Left lung (tissue), 10 donors: Measurements from ENCODE around the gene TGM1. TPM values are rescaled to one million over a fixed set of nuclear protein-coding genes. Genes with fewer than 3 reads are reported as not detected.

Experiments
- ATAC-seq: fragments of 200-7000 bp; cut with Tn5 transposase; one replicate; pipeline ENCODE4 v1.9.1; 2020; ENCODE audit warnings: moderate library complexity
- DNase-seq, 4 donors: peaks; one replicate each; pipeline ENCODE4 v3.0.0-alpha.2; 2013 to 2020
- H3K27ac ChIP-seq, 2 donors: fragments of 200-600 bp; sonication (generic) in 1 of 2; one replicate each; pipeline versions ENCODE4 v1.5.0 to v1.8.0; 2020 to 2021
- H3K27me3 ChIP-seq, 2 donors: fragments of 200-600 bp; sonication (generic) in 1 of 2; one replicate each; pipeline versions ENCODE4 v1.5.0 to v1.8.0; 2020 to 2021
- H3K36me3 ChIP-seq, 2 donors: fragments of 200-600 bp; sonication (generic) in 1 of 2; one replicate each; pipeline versions ENCODE4 v1.5.0 to v1.8.0; 2020 to 2021
- H3K4me1 ChIP-seq, 2 donors: fragments of 200-600 bp; one replicate each; pipeline ENCODE4 v1.8.0; 2021
- H3K4me3 ChIP-seq, 2 donors: fragments of 200-600 bp; sonication (generic) in 1 of 2; one replicate each; pipeline versions ENCODE4 v1.5.0 to v1.8.0; 2020 to 2021; ENCODE audit warnings: mild to moderate bottlenecking in 1 of 2
- H3K9me3 ChIP-seq, 2 donors: fragments of 200-600 bp; sonication (generic) in 1 of 2; one replicate each; pipeline versions ENCODE4 v1.5.0 to v1.8.0; 2020 to 2021
- CTCF ChIP-seq, 2 donors: fragments of 200-600 bp; sonication (generic) in 1 of 2; IDR thresholded peaks; one replicate each; pipeline versions ENCODE4 v1.5.0 to v1.8.0; 2021; ENCODE audit warnings: antibody characterized with exemption in 2 of 2
- intact Hi-C, 2 donors: fragments of 100-400 bp; cut with DNase I; formaldehyde crosslinking; loops; one replicate each; pipeline versions ENCODE4 v1.11.2 to v1.14.2; 2022
- polyA plus RNA-seq, 6 donors: library from polyadenylated mRNA; unstranded; fragments of 120-200 nt; gene quantifications; one replicate each; pipeline ENCODE4 v1.2.1, GENCODE V29; 2013; ENCODE audit not compliant: insufficient read length in 6 of 6
- total RNA-seq, 2 donors: library from RNA; stranded (reverse); fragmentation: NEBNext Ultra II Directional; extraction: Animal tissue kit (Norgen Biotek cat#: 25700); gene quantifications; one replicate each; pipeline ENCODE4 v1.2.1, GENCODE V29; 2021
- donor health status: DM: no; HTN: yes; CAD: no.
- donor health status: DM: no; HTN: no; CAD: no.

The TGM1 gene
- total and polyA plus RNA-seq, 8 donors = 2.6 to 9.6 (median 3.6) TPM

- intact Hi-C loops = loop anchor here in 1 of 2 donors (5.0 kb wide), 1 partner anchor 55 kb away; the partner anchor contains the start of gene TINF2
These were observed 34.4 kb upstream of the TGM1 start for GRCh38 chr14:24297190-24297964.

GRCh38 chr14:24296341-24297157 lies 33.6 kb upstream of the TGM1 start:
- H3K4me1 ChIP-seq = peaks cover 14 to 44% of the 10 kb centered on the region in 2 donors
- peak overlapping the region in 1 of 2 donors; percentile 53 for H3K27ac ChIP-seq
- no peaks in the 10 kb centered on the region for H3K27me3 ChIP-seq
- ATAC-seq = peak; percentile 75
- intact Hi-C loops = loop anchor here in 1 of 2 donors (5.0 kb wide), 1 partner anchor 54 kb away; the partner anchor contains the start of gene TINF2
- H3K36me3 ChIP-seq = peaks cover 0 to 44% of the 10 kb centered on the region in 2 donors
- no peaks in the 10 kb centered on the region for H3K9me3 ChIP-seq
- DNase-seq = peak in 3 of 4 donors; percentile 71 to 76 (median 72)
- no peak overlapping the region for H3K4me3 ChIP-seq
- peak; percentile 61 to 82 for TF ChIP-seq CTCF (IDR thresholded peaks at IDR 0.05)

More at GRCh38 chr14:24297190-24297964, 34.4 kb upstream of the TGM1 start:
- peaks cover 14 to 47% of the 10 kb centered on the region in 2 donors for H3K4me1 ChIP-seq
- peak in 1 of 2 donors; percentile 16 for TF ChIP-seq CTCF (IDR thresholded peaks at IDR 0.05)
- peak overlapping the region in 1 of 2 donors; percentile 53 for H3K27ac ChIP-seq
- no peak overlapping the region for H3K4me3 ChIP-seq
- DNase-seq = no peak
- H3K27me3 ChIP-seq = no peaks in the 10 kb centered on the region
- peak; percentile 56 for ATAC-seq
- H3K36me3 ChIP-seq = peaks cover 0 to 44% of the 10 kb centered on the region in 2 donors
- H3K9me3 ChIP-seq = no peaks in the 10 kb centered on the region

GRCh38 chr14:24293525-24293924 lies 30.5 kb upstream of the TGM1 start:
- H3K4me1 ChIP-seq = peaks cover 2 to 20% of the 10 kb centered on the region in 2 donors
- intact Hi-C loops = no loop called here
- no peak overlapping the region for H3K4me3 ChIP-seq
- no peak for ATAC-seq
- no peak for TF ChIP-seq CTCF (IDR thresholded peaks at IDR 0.05)
- peaks cover 0 to 68% of the 10 kb centered on the region in 2 donors for H3K36me3 ChIP-seq
- DNase-seq = no peak
- no peak overlapping the region for H3K27ac ChIP-seq
- no peaks in the 10 kb centered on the region for H3K9me3 ChIP-seq
- H3K27me3 ChIP-seq = no peaks in the 10 kb centered on the region

GRCh38 chr14:24292118-24292807 lies 29.3 kb upstream of the TGM1 start:
- Histone ChIP-seq H3K27me3 (no peaks in the 10 kb centered on the region), H3K4me1 (peaks cover 0 to 10% of the 10 kb centered on the region in 2 donors), H3K36me3 (peaks cover 0 to 69% of the 10 kb centered on the region in 2 donors), H3K27ac (no peak overlapping the region), H3K4me3 (no peak overlapping the region), H3K9me3 (no peaks in the 10 kb centered on the region)
- TF ChIP-seq CTCF (IDR thresholded peaks at IDR 0.05) = no peak
- intact Hi-C loops = no loop called here
- ATAC-seq = no peak
- no peak for DNase-seq
